Measurements from ENCODE around the gene KRTAP9-2.
"Not testable (repeated sequence)": the region's sequence is repeated elsewhere in the genome, so short reads cannot be mapped to it uniquely, and the experiment has no call there.

Gene KRTAP9-2

DNA sequence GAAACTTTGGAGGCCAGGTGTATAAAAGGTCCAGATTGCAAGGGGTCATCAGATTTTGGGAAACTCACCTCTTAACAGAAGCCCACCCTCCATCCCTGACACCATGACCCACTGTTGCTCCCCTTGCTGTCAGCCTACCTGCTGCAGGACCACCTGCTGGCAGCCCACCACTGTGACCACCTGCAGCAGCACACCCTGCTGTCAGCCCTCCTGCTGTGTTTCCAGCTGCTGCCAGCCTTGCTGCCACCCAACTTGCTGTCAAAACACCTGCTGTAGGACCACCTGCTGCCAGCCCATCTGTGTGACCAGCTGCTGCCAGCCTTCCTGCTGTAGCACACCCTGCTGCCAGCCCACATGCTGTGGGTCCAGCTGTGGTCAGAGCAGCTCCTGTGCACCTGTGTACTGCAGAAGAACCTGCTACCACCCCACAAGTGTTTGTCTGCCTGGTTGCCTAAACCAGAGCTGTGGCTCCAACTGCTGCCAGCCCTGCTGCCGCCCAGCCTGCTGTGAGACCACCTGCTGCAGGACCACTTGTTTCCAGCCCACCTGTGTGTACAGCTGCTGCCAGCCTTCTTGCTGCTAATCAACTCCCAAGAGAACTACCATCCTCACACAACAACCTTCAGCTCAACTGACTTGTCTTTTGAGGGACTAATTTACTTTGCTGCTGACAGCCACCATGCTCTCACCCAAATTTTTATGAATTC lies 6.1 kb downstream of the KRTAP9-2 start, which contains the start of gene KRTAP9-3:
Gene KRTAP9-3, plus strand, starts transcription at position 51 of the 707 bp plus-strand sequence. Its CDS starts 53 bp downstream, at position 104.
- in situ Hi-C loops (cut with MboI; ENCODE audit: low sequenced_read_pairs), result not testable (repeated sequence)

DNA sequence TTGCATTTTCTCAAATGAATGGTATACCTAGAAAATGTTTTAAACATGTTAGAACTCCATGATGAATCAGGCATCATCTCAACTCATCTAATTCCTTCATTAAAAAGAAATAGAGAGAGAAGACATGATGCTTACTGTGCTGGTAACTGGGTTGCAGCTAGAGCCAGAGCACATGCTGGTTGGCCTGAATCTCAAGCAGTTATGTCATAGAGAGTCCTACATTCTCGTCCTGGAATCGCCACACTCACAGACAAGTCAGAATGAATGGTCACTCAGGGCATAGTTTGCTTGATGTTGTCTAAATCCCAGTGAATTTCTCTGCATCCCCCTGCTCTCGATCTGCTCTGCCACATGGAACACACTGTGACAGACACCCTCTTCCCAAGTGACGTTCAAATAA lies 10.7 kb downstream of the KRTAP9-2 start:
- in situ Hi-C loops (cut with MboI; ENCODE audit: low sequenced_read_pairs), result not testable (repeated sequence)

DNA sequence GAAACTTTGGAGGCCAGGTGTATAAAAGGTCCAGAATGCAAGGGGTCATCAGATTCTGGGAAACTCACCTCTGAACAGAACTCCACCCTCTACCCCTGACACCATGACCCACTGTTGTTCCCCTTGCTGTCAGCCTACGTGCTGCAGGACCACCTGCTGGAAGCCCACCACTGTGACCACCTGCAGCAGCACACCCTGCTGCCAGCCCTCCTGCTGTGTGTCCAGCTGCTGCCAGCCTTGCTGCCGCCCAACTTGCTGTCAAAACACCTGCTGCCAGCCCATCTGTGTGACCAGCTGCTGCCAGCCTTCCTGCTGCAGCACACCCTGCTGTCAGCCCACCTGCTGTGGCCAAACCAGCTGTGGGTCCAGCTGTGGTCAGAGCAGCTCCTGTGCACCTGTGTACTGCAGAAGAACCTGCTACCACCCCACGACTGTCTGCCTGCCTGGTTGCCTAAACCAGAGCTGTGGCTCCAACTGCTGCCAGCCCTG lies 11.5 kb downstream of the KRTAP9-2 start, which contains the start of gene KRTAP9-8:
Gene KRTAP9-8, plus strand, starts transcription at position 51 of the 489 bp plus-strand sequence. Its CDS starts 53 bp downstream, at position 104.
- in situ Hi-C loops (cut with MboI; ENCODE audit: low sequenced_read_pairs), result not testable (repeated sequence)

DNA sequence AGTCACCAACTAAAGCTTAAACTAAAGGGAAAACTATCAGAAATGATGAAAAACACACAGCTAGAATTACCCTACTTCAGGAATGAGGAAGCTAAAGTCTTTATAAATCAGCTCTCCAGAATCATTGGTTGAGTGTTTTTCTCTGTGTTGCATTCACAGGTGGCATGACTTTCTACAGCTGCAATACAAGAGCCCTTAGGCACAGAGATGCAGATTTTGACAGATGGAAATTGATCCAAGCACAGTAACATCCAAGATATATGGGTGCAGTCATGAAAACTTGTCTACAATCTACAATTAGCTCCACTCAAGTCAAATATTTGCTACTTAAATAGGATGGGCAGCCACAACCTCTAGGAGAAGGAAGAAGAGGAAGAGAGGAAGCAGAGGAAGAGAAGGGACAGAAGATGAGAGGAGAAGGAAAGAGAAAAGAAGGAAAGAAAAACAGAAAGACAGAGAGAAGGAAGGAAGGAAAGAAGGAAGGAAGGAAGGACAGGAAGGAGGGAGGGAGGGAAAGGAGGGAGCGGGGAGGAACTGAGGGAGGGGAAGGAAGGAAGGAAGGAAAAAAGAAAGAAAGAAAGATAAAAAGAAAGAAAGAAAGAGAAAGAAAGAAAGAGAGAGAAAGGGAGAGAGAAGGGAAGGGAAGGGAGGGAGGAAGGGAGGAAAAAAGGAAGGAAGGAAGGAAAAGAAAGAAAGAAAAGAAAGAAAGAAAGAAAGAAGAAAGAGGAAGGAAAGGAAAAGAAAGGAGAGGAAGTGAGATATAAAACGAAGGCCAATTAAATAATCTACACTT lies 20.7 kb downstream of the KRTAP9-2 start:
- in situ Hi-C loops (cut with MboI; ENCODE audit: low sequenced_read_pairs), result not testable (repeated sequence)

DNA sequence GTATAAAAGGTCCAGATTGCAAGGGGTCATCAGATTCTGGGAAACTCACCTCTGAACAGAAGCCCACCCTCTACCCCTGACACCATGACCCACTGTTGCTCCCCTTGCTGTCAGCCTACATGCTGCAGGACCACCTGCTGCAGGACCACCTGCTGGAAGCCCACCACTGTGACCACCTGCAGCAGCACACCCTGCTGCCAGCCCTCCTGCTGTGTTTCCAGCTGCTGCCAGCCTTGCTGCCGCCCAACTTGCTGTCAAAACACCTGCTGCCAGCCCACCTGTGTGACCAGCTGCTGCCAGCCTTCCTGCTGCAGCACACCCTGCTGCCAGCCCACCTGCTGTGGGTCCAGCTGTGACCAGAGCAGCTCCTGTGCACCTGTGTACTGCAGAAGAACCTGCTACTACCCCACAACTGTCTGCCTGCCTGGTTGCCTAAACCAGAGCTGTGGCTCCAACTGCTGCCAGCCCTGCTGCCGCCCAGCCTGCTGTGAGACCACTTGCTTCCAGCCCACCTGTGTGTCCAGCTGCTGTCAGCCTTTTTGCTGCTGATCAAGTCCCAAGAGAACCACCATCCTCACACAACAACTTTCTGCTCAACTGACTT lies 23.3 kb downstream of the KRTAP9-2 start, which contains the start of gene KRTAP9-4:
Gene KRTAP9-4, plus strand, starts transcription at position 51 of the 604 bp plus-strand sequence. Its CDS starts 34 bp downstream, at position 85.
- in situ Hi-C loops (cut with MboI; ENCODE audit: low sequenced_read_pairs), result not testable (repeated sequence)

DNA sequence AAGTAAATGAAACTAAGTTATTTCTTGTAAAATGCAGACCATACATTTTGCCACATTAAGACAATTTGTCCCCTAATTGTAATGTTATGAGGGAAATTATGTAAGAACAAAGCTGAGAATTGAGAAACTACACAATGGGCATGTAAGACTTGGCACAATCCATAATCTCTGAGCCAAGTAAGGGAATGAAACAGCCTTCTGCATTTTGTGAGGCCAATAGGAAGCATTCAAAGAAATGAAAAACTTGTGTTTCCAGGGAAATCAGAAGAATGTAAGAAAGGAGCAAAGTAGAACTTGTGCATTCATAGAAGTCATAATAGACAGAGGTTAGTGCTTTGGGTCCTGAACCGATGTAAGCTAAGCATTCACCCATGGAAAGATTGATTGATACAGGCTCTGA lies 24.8 kb downstream of the KRTAP9-2 start:
- in situ Hi-C loops (cut with MboI; ENCODE audit: low sequenced_read_pairs), result no loop called here

DNA sequence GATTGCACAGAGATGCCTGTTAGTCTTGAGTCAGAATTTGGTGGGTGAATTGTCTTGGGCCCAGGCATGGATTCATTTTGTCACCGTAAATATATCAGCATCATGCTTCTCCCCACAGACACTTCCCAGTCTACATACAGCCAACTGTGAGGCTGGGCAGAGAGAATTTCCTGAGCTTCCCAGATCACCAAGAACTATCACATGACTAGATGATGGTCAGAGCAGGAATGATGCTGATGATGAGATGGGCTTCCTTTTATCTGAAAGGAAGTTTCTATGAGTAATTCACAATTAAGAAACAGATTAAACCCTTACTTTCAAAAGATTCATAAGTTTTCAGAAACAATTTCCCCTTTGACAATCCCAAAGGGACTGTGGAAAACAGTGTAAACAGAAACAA lies 28.4 kb downstream of the KRTAP9-2 start:
- in situ Hi-C loops (cut with MboI; ENCODE audit: low sequenced_read_pairs), result no loop called here

DNA sequence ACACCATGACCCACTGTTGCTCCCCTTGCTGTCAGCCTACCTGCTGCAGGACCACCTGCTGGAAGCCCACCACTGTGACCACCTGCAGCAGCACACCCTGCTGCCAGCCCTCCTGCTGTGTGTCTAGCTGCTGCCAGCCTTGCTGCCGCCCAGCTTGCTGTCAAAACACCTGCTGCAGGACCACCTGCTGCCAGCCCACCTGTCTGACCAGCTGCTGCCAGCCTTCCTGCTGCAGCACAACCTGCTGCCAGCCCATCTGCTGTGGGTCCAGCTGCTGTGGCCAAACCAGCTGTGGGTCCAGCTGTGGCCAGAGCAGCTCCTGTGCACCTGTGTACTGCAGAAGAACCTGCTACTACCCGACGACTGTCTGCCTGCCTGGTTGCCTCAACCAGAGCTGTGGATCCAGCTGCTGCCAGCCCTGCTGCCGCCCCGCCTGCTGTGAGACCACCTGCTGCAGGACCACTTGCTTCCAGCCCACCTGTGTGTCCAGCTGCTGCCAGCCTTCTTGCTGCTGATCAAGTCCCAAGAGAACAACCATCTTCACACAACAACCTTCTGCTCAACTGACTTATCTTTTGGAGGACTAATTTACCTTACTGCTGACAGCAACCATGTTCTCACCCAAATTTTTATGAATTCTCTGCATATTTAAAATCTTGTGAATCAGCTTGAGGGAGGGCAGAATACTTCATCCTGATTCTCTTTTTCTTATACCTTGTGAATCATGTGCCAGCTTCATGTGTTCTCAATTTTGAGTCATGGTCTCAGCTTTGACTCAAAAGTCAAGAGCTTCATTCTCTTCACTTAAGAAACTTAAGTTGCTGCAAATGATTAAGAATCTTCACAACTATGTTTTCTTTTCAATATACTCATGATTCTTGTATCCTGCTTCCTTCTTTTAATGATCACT lies 29.2 kb downstream of the KRTAP9-2 start, which contains the start of gene KRTAP9-9:
Gene KRTAP9-9, plus strand, starts transcription at position 4 of the 910 bp plus-strand sequence.
- in situ Hi-C loops (cut with MboI; ENCODE audit: low sequenced_read_pairs), result not testable (repeated sequence)

DNA sequence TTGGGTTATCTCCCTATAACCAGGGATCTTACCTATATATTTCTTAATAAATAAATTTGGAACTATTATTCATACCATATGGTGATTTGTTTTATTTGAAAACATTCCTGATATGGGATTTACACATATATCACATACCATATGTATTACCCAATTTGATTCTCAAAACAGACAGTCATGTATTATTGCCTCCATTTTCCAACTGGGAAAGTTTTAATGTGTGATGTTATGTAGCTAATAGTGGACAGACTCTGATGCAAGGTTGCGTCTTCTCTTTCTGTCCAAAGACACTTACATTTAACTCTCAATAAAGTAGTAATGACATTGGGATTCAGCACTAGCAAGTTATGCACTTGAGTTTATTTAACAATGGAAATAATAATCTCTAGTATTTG lies 29.8 kb downstream of the KRTAP9-2 start:
- in situ Hi-C loops (cut with MboI; ENCODE audit: low sequenced_read_pairs), result no loop called here

DNA sequence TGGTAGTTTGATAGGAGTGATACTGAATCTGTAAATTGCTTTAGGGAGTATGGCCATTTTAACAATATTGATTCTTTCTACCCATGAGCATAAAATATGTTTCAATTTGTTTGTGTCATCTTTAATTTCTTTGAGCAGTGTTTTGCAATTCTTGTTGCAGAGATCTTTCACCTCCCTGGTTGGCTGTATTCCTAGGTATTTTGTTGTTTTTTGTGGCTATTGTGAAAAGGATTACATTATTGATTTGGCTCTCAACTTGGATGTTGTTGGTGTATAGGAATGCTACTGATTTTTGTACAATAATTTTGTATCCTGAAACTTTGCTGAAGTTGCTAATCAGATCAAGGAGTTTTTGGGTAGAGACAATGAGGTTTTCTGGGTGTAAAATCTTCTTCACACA lies 32.0 kb downstream of the KRTAP9-2 start:
- in situ Hi-C loops (cut with MboI; ENCODE audit: low sequenced_read_pairs), result no loop called here

DNA sequence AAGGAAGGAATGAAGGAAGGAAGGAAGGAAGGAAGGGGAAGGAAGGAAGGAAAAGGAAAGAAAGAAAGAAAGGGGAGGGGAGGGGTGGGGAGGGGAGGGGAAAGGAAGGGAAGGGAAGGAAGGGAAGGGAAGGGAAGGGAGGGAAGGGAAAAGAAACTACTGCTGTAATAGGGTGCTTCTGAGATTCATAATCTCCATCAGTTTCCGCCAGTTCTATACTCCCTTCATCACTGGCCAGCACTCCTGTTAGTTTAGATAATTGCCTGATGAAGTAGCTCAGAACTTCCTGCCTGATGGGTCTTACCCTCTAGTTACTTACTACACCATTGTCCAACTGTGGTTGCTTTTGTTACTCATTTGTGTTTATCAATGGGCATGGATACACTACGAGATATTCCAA lies 36.8 kb downstream of the KRTAP9-2 start:
- in situ Hi-C loops (cut with MboI; ENCODE audit: low sequenced_read_pairs), result no loop called here

DNA sequence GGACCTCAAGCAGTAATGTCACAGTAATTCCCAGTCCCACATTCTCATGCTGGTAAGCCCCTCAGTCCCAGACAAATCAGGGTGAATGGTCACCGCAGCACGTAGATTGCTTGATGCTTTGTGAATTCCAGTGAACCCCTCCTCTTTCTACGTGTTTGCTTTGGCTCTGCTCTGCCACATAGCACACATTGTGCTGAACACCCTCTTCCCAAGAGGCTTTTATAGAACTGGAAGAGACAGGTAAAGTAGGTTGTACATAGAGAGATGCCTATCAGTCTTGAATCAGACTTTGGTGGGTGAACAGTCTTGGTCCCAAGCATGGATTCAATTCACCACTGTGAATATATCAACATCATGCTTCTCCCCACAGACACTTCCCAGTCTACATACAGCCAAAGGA lies 38.2 kb downstream of the KRTAP9-2 start:
- in situ Hi-C loops (cut with MboI; ENCODE audit: low sequenced_read_pairs), result no loop called here

DNA sequence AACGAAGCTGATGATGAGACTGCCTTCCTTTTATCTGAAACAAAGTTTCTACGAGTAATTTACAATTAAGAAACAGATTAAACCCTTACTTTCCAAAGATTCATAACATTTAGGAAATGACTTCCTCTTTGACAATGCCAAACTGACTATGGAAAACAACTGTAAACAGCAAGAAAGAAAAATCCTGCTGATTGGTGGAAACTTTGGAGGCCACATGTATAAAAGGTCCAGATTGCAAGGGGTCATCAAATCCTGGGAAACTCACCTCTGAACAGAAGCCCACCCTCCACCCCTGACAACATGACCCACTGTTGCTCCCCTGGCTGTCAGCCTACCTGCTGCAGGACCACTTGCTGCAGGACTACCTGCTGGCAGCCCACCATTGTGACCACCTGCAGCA lies 38.6 kb downstream of the KRTAP9-2 start, which contains the start of gene KRTAP9-6:
Gene KRTAP9-6, plus strand, starts transcription at position 301 of the 400 bp plus-strand sequence. Its CDS starts 0 bp downstream, at position 301.
- in situ Hi-C loops (cut with MboI; ENCODE audit: low sequenced_read_pairs), result no loop called here

DNA sequence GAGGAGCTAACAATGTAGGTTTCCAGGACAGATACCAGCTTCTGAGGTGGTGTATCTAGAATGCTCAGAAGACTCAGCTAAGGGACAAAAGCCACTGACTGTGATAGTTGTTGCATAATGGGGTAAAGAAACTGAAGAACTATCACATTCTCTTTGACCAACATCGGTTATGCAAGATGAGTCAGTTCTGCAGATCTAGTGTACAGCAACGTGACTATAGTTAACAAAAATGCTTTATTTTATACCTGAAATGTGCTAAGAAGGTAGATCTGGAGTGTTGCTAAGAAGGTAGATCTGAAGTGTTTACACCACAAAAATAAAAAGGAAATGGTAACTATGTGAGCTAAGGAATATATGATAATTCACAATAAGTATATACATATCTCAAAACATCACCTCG lies 41.3 kb downstream of the KRTAP9-2 start:
- in situ Hi-C loops (cut with MboI; ENCODE audit: low sequenced_read_pairs), result no loop called here

DNA sequence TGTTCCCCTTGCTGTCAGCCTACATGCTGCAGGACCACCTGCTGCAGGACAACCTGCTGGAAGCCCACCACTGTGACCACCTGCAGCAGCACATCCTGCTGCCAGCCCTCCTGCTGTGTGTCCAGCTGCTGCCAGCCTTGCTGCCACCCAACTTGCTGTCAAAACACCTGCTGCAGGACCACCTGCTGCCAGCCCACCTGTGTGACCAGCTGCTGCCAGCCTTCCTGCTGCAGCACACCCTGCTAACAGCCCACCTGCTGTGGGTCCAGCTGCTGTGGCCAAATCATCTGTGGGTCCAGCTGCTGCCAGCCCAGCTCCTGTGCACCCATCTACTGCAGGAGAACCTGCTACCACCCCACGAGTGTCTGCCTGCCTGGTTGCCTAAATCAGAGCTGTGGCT lies 44.9 kb downstream of the KRTAP9-2 start:
- in situ Hi-C loops (cut with MboI; ENCODE audit: low sequenced_read_pairs), result not testable (repeated sequence)

DNA sequence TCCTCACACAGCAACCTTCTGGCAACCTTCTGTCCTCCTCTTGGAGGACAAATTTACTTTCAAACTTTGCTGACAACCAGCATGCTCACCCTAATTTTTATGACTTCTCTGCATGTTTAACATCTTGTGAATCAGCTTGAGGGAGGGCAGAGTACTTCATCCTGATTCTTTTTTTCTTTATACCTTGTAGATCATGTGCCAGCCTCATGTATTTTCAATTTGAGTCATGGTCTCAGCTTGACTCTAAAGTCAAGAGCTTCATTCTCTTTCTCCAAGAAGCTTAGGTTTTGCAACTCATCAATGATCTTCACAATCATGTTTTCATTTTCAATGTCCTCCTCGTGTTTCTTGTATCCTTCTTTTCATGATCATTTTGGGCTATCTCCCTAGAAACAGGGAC lies 45.4 kb downstream of the KRTAP9-2 start:
- in situ Hi-C loops (cut with MboI; ENCODE audit: low sequenced_read_pairs), result no loop called here

DNA sequence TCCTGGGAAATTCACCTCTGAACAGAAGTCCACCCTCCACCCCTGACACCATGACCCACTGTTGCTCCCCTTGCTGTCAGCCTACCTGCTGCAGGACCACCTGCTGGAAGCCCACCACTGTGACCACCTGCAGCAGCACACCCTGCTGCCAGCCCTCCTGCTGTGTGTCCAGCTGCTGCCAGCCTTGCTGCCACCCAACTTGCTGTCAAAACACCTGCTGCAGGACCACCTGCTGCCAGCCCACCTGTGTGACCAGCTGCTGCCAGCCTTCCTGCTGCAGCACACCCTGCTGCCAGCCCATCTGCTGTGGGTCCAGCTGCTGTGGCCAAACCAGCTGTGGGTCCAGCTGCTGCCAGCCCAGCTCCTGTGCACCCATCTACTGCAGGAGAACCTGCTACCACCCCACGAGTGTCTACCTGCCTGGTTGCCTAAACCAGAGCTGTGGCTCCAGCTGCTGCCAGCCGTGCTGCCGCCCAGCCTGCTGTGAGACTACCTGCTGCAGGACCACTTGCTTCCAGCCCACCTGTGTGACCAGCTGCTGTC lies 49.3 kb downstream of the KRTAP9-2 start, which contains the start of gene KRTAP9-7:
Gene KRTAP9-7, plus strand, starts transcription at position 51 of the 543 bp plus-strand sequence. Its CDS starts 0 bp downstream, at position 51.
- in situ Hi-C loops (cut with MboI; ENCODE audit: low sequenced_read_pairs), result not testable (repeated sequence)
